GM23338 (cell line): ENCODE data around the gene ARMC7. TPM values are rescaled to one million over a fixed set of nuclear protein-coding genes. Genes with fewer than 3 reads are reported as not detected.
A peak's percentile ranks its signal among the peaks of the same experiment; 100 is the strongest.

ENCODE experiments used
- ATAC-seq: fragments of 200-7000 bp; cut with Tn5 transposase; 3 replicates; pipeline ENCODE4 v1.9.1; 2020
- DNase-seq: peaks from one replicate; pipeline ENCODE4 v3.0.0-alpha.2; 2015; ENCODE audit warnings: low spot score
- H2AFZ ChIP-seq: fragments of 200-600 bp; sonication (generic); 2 replicates; pipeline ENCODE4 v1.8.0; 2016; ENCODE audit warnings: antibody characterized with exemption, mild to moderate bottlenecking, moderate library complexity
- H3F3A ChIP-seq: fragments of 200-600 bp; sonication (generic); replicated peaks from 2 replicates; pipeline ENCODE4 v1.8.0; 2017; ENCODE audit warnings: antibody characterized with exemption, mixed run types, low read depth
- H3K27ac ChIP-seq: fragments of 200-600 bp; sonication (generic); 2 replicates; pipeline ENCODE4 v1.6.1; 2016; ENCODE audit warnings: low read depth
- H3K27me3 ChIP-seq: fragments of 200-600 bp; sonication (generic); 2 replicates; pipeline ENCODE4 v1.8.0; 2016; ENCODE audit warnings: mild to moderate bottlenecking, mixed run types, moderate library complexity; ENCODE audit not compliant: insufficient read depth
- H3K36me3 ChIP-seq: fragments of 200-600 bp; sonication (generic); 2 replicates; pipeline ENCODE4 v1.8.0; 2016; ENCODE audit warnings: mild to moderate bottlenecking; ENCODE audit not compliant: insufficient read depth
- H3K4me1 ChIP-seq: fragments of 200-600 bp; sonication (generic); 2 replicates; pipeline ENCODE4 v1.8.0; 2016; ENCODE audit warnings: mild to moderate bottlenecking, moderate library complexity; ENCODE audit not compliant: insufficient read depth
- H3K4me2 ChIP-seq: fragments of 200-600 bp; sonication (generic); 2 replicates; pipeline ENCODE4 v1.7.1; 2017; ENCODE audit warnings: mixed run types
- H3K4me3 ChIP-seq: fragments of 200-600 bp; sonication (generic); 2 replicates; pipeline ENCODE4 v1.6.1; 2016; ENCODE audit warnings: mixed run types
- H3K79me2 ChIP-seq: fragments of 200-600 bp; sonication (generic); replicated peaks from 2 replicates; pipeline ENCODE4 v1.8.0; 2017; ENCODE audit warnings: mild to moderate bottlenecking; ENCODE audit not compliant: insufficient read depth
- H3K9me2 ChIP-seq: fragments of 200-600 bp; sonication (generic); 2 replicates; pipeline ENCODE4 v1.8.0; 2017; ENCODE audit not compliant: insufficient read depth
- H4K20me1 ChIP-seq: fragments of 200-600 bp; sonication (generic); replicated peaks from 2 replicates; pipeline ENCODE4 v1.8.0; 2017; ENCODE audit warnings: mild to moderate bottlenecking; ENCODE audit not compliant: insufficient read depth
- H3K27ac Mint-ChIP-seq: 2 replicates; pipeline ENCODE4 v1.8.0; 2020; ENCODE audit warnings: inconsistent platforms, mild to moderate bottlenecking, moderate library complexity, mixed read lengths
- H3K27me3 Mint-ChIP-seq: 3 replicates; pipeline ENCODE4 v1.8.0; 2022; ENCODE audit warnings: low read depth, mild to moderate bottlenecking, moderate library complexity, mixed read lengths, inconsistent platforms; ENCODE audit not compliant: insufficient read depth, poor library complexity
- H3K36me3 Mint-ChIP-seq: 3 replicates; pipeline ENCODE4 v1.8.0; 2021; ENCODE audit warnings: low read depth, mild to moderate bottlenecking, inconsistent platforms, moderate library complexity, mixed read lengths
- H3K4me1 Mint-ChIP-seq: 3 replicates; pipeline ENCODE4 v1.8.0; 2020; ENCODE audit warnings: mild to moderate bottlenecking, inconsistent platforms, mixed read lengths
- H3K4me3 Mint-ChIP-seq: 3 replicates; pipeline ENCODE4 v1.8.0; 2021; ENCODE audit warnings: moderate library complexity, mild to moderate bottlenecking, inconsistent platforms, mixed read lengths
- H3K9me3 Mint-ChIP-seq: 3 replicates; pipeline ENCODE4 v1.8.0; 2020; ENCODE audit warnings: moderate library complexity, mild to moderate bottlenecking, inconsistent platforms, mixed read lengths
- CTCF ChIP-seq, 2 experiments: fragments of 200-600 bp in 1 of 2; sonication (generic) in 1 of 2; conservative IDR thresholded peaks; 2 replicates each; pipeline versions ENCODE4 v1.5.1 to v1.6.1; 2016 to 2017; ENCODE audit warnings: antibody characterized with exemption in 2 of 2, low read depth in 2 of 2, mild to moderate bottlenecking in 2 of 2, moderate library complexity in 1 of 2
- EZH2 ChIP-seq: fragments of 200-600 bp; sonication (generic); IDR thresholded peaks from one replicate; pipeline ENCODE4 v1.8.0; 2017; ENCODE audit warnings: antibody characterized with exemption, mild to moderate bottlenecking, low read depth; ENCODE audit not compliant: unreplicated experiment
- EZH2phosphoT487 ChIP-seq: fragments of 200-600 bp; sonication (generic); IDR thresholded peaks from one replicate; pipeline ENCODE4 v1.8.1; 2018; ENCODE audit warnings: antibody characterized with exemption; ENCODE audit not compliant: unreplicated experiment
- NANOG ChIP-seq: IDR thresholded peaks from 2 replicates; pipeline ENCODE4 v1.6.1; 2016; ENCODE audit warnings: antibody characterized with exemption, borderline replicate concordance
- POLR2AphosphoS5 ChIP-seq: IDR thresholded peaks from 2 replicates; pipeline ENCODE4 v1.6.1; 2016; ENCODE audit warnings: antibody characterized with exemption, low read depth
- ZNF114 ChIP-seq: fragments of 250-450 bp; sonication (Bioruptor Pico); IDR thresholded peaks from 2 replicates; pipeline ENCODE4 v1.5.0; 2020; ENCODE audit warnings: mild to moderate bottlenecking, moderate library complexity
- ZNF331 ChIP-seq: fragments of 250-450 bp; sonication (Bioruptor Pico); IDR thresholded peaks from 2 replicates; pipeline ENCODE4 v1.5.0; 2020; ENCODE audit warnings: low read depth, mild to moderate bottlenecking, moderate library complexity
- polyA plus RNA-seq: library from polyadenylated mRNA; unstranded; fragments of >200 nt; fragmentation: Nextera tagmentation; extraction: Ambion mirVana; gene quantifications from 2 replicates; pipeline ENCODE4 v1.2.1, GENCODE V29; 2016
- total RNA-seq: library from RNA; depleted of rRNA; stranded (reverse); fragments of >200 nt; shearing (Covaris generic); gene quantifications from 2 replicates; pipeline ENCODE4 v1.2.3, GENCODE V29; 2014
- TF ChIP-seq, protein P1 (sequence below): IDR thresholded peaks from one replicate; pipeline ENCODE4 v1.6.1; 2018; ENCODE audit warnings: antibody characterized with exemption; ENCODE audit not compliant: unreplicated experiment
- TF ChIP-seq, protein P2 (sequence below): fragments of 250-450 bp; sonication (Bioruptor Pico); IDR thresholded peaks from 2 replicates; pipeline ENCODE4 v1.5.0; 2020; ENCODE audit warnings: mild to moderate bottlenecking, moderate library complexity

Gene ARMC7
- total and polyA plus RNA-seq, 2 experiments from 2014 or later: 5.6 to 8.4 TPM

DNA sequence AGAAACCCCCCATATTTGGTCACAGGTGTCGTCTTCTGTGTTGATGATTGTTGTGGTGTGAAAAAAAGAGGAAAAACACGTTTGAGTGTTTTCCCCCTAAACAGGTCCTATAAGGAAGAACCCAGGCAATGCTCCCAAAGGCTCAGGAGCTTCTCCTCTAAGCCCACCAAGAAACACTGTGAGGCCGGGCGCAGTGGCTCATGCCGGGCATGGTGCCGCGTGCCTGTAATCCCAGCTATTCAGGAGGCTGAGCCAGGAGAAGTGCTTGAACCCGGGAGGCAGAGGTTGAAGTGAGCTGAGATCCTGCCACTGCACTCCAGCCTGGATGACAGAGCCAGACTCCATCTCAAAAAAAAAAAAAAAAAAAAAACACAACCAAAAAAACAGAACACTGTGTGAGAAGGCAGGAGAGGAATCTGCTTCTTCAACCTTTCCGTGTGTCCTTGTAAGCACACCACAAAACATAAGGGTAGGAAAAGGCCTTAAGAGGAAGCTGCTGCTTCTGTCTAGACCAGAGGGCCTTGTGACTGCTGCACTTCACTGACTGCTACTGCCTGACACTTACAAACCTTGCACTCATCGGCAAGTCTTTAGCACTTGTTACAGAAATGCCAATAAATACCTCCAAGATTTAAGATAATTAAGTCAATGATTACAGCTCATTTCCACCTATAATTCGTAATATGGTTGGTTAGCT is 35.2 kb downstream of the ARMC7 start:
- H4K20me1 ChIP-seq: peaks cover 74% of the 10 kb centered on the region
- H3K4me2 ChIP-seq: no peak overlapping the region
- Mint-ChIP-seq H3K36me3 (peaks cover 94% of the 10 kb centered on the region), H3K4me1 (peaks cover 5% of the 10 kb centered on the region; the same call in 2 of the 3 replicates), H3K4me3 (no peak overlapping the region), H3K9me3 (no peaks in the 10 kb centered on the region), H3K27me3 (peaks cover 16% of the 10 kb centered on the region), H3K27ac (no peak overlapping the region)
- H2AFZ ChIP-seq: no peak overlapping the region
- peaks cover 73% of the 10 kb centered on the region for H3K79me2 ChIP-seq
- 0 out of 2 replicates have a peak, but pooled peaks cover 2% of the 10 kb centered on the region for H3K27me3 ChIP-seq
- H3F3A ChIP-seq: peaks cover 65% of the 10 kb centered on the region
- DNase-seq (no peak), ATAC-seq (no peak)
- no peaks in the 10 kb centered on the region for H3K4me1 ChIP-seq
- TF ChIP-seq EZH2: no peak
- no peak for TF ChIP-seq EZH2phosphoT487
- no peak for TF ChIP-seq CTCF (conservative IDR thresholded peaks at IDR 0.05; ENCODE audit: low read depth in 2 of 2)
- TF ChIP-seq, protein P1, sequence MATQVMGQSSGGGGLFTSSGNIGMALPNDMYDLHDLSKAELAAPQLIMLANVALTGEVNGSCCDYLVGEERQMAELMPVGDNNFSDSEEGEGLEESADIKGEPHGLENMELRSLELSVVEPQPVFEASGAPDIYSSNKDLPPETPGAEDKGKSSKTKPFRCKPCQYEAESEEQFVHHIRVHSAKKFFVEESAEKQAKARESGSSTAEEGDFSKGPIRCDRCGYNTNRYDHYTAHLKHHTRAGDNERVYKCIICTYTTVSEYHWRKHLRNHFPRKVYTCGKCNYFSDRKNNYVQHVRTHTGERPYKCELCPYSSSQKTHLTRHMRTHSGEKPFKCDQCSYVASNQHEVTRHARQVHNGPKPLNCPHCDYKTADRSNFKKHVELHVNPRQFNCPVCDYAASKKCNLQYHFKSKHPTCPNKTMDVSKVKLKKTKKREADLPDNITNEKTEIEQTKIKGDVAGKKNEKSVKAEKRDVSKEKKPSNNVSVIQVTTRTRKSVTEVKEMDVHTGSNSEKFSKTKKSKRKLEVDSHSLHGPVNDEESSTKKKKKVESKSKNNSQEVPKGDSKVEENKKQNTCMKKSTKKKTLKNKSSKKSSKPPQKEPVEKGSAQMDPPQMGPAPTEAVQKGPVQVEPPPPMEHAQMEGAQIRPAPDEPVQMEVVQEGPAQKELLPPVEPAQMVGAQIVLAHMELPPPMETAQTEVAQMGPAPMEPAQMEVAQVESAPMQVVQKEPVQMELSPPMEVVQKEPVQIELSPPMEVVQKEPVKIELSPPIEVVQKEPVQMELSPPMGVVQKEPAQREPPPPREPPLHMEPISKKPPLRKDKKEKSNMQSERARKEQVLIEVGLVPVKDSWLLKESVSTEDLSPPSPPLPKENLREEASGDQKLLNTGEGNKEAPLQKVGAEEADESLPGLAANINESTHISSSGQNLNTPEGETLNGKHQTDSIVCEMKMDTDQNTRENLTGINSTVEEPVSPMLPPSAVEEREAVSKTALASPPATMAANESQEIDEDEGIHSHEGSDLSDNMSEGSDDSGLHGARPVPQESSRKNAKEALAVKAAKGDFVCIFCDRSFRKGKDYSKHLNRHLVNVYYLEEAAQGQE: no peak
- TF ChIP-seq ZNF114 (CRISPR knock-in tag): no peak
- TF ChIP-seq NANOG: no peak
- no peak for TF ChIP-seq POLR2AphosphoS5
- H3K4me3 ChIP-seq: no peak overlapping the region
- H3K36me3 ChIP-seq: peaks cover 83% of the 10 kb centered on the region
- H3K9me2 ChIP-seq: no peaks in the 10 kb centered on the region
- H3K27ac ChIP-seq: no peak overlapping the region

DNA sequence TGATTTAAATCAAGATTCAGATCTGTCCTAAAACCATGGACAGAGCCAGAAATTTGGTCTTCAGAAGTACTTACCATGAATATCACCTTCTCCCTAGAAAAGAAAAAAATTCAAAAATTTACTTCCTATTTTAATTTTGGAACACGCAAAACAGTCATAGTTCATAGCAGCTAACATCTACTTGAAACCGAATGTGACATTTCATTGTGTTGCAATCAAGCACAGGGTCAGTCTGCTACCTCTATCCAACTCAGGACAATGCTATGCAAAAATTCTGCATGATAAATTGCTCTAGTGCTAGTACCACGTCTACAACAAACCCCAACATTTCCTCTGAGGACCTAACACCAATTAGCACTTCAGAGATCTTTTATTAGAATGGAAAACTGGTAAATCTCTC is 36.8 kb downstream of the ARMC7 start:
- peaks cover 5% of the 10 kb centered on the region; the same call in 2 of the 3 replicates for H3K4me1 Mint-ChIP-seq
- H3K4me1 ChIP-seq: peaks cover 5% of the 10 kb centered on the region
- H2AFZ ChIP-seq: no peak overlapping the region
- no peaks in the 10 kb centered on the region for H3K27me3 ChIP-seq
- H3K9me3 Mint-ChIP-seq: no peaks in the 10 kb centered on the region
- peaks cover 66% of the 10 kb centered on the region for H3K36me3 ChIP-seq
- DNase-seq (no peak), ATAC-seq (no peak)
- peaks cover 77% of the 10 kb centered on the region for H3K36me3 Mint-ChIP-seq
- H3K27ac Mint-ChIP-seq: no peak overlapping the region
- H3K27me3 Mint-ChIP-seq: peaks cover 8% of the 10 kb centered on the region
- peaks cover 72% of the 10 kb centered on the region for H4K20me1 ChIP-seq
- peaks cover 78% of the 10 kb centered on the region for H3K79me2 ChIP-seq
- H3K9me2 ChIP-seq: no peaks in the 10 kb centered on the region
- no peak overlapping the region for H3K4me3 Mint-ChIP-seq
- H3K4me2 ChIP-seq: no peak overlapping the region
- peaks cover 55% of the 10 kb centered on the region for H3F3A ChIP-seq
- H3K27ac ChIP-seq: peak overlapping the region; percentile 63
- no peak overlapping the region for H3K4me3 ChIP-seq
- TF ChIP-seq, protein P2, sequence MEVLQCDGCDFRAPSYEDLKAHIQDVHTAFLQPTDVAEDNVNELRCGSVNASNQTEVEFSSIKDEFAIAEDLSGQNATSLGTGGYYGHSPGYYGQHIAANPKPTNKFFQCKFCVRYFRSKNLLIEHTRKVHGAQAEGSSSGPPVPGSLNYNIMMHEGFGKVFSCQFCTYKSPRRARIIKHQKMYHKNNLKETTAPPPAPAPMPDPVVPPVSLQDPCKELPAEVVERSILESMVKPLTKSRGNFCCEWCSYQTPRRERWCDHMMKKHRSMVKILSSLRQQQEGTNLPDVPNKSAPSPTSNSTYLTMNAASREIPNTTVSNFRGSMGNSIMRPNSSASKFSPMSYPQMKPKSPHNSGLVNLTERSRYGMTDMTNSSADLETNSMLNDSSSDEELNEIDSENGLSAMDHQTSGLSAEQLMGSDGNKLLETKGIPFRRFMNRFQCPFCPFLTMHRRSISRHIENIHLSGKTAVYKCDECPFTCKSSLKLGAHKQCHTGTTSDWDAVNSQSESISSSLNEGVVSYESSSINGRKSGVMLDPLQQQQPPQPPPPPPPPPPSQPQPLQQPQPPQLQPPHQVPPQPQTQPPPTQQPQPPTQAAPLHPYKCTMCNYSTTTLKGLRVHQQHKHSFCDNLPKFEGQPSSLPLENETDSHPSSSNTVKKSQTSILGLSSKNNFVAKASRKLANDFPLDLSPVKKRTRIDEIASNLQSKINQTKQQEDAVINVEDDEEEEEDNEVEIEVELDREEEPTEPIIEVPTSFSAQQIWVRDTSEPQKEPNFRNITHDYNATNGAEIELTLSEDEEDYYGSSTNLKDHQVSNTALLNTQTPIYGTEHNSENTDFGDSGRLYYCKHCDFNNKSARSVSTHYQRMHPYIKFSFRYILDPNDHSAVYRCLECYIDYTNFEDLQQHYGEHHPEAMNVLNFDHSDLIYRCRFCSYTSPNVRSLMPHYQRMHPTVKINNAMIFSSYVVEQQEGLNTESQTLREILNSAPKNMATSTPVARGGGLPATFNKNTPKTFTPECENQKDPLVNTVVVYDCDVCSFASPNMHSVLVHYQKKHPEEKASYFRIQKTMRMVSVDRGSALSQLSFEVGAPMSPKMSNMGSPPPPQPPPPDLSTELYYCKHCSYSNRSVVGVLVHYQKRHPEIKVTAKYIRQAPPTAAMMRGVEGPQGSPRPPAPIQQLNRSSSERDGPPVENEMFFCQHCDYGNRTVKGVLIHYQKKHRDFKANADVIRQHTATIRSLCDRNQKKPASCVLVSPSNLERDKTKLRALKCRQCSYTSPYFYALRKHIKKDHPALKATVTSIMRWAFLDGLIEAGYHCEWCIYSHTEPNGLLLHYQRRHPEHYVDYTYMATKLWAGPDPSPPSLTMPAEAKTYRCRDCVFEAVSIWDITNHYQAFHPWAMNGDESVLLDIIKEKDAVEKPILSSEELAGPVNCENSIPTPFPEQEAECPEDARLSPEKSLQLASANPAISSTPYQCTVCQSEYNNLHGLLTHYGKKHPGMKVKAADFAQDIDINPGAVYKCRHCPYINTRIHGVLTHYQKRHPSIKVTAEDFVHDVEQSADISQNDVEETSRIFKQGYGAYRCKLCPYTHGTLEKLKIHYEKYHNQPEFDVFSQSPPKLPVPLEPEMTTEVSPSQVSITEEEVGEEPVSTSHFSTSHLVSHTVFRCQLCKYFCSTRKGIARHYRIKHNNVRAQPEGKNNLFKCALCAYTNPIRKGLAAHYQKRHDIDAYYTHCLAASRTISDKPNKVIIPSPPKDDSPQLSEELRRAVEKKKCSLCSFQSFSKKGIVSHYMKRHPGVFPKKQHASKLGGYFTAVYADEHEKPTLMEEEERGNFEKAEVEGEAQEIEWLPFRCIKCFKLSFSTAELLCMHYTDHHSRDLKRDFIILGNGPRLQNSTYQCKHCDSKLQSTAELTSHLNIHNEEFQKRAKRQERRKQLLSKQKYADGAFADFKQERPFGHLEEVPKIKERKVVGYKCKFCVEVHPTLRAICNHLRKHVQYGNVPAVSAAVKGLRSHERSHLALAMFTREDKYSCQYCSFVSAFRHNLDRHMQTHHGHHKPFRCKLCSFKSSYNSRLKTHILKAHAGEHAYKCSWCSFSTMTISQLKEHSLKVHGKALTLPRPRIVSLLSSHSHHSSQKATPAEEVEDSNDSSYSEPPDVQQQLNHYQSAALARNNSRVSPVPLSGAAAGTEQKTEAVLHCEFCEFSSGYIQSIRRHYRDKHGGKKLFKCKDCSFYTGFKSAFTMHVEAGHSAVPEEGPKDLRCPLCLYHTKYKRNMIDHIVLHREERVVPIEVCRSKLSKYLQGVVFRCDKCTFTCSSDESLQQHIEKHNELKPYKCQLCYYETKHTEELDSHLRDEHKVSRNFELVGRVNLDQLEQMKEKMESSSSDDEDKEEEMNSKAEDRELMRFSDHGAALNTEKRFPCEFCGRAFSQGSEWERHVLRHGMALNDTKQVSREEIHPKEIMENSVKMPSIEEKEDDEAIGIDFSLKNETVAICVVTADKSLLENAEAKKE (CRISPR knock-in tag): no peak
- TF ChIP-seq NANOG: no peak
- TF ChIP-seq ZNF331 (CRISPR knock-in tag): no peak
